SK-N-SH (cell line): ENCODE results near the gene PLEKHA8. TPM values are rescaled to one million over a fixed set of nuclear protein-coding genes. Genes with fewer than 3 reads are reported as not detected.
A peak's percentile ranks its signal among the peaks of the same experiment; 100 is the strongest.

Experiments
- CTCF ChIA-PET: fragments of 300-600, 350-600 bp; formaldehyde crosslinking; extraction: SDS; loops from one replicate; lab custom pipeline; 2021; lab: Yijun Ruan, JAX
- POLR2A ChIA-PET: fragments of 350-600 bp; sonication (Branson Sonifier 250); formaldehyde crosslinking; extraction: SDS; loops from one replicate; lab custom pipeline; 2020; ENCODE audit warnings: antibody characterized with exemption, inconsistent platforms; lab: Yijun Ruan, JAX
- DNase-seq: peaks from one replicate; pipeline ENCODE4 v3.0.0; 2012
- H2AFZ ChIP-seq: fragments of 200-600 bp; sonication (generic); 2 replicates; pipeline ENCODE4 v1.8.1; 2016; ENCODE audit warnings: antibody characterized with exemption, mild to moderate bottlenecking, low read depth
- H3F3A ChIP-seq: fragments of 200-600 bp; sonication (generic); replicated peaks from 2 replicates; pipeline ENCODE3; 2016; ENCODE audit warnings: antibody characterized with exemption, mild to moderate bottlenecking; ENCODE audit not compliant: insufficient read depth
- H3K27ac ChIP-seq, 2 experiments: fragments of 200-500 bp in 1 of 2; fragments of 200-600 bp in 1 of 2; sonication (Bioruptor generic) in 1 of 2; sonication (generic), shearing (Covaris generic) in 1 of 2; 2 replicates each; pipeline versions ENCODE4 v1.5.1 to v1.6.1; 2014 to 2016; ENCODE audit warnings: low read depth in 2 of 2, inconsistent platforms in 1 of 2, low read length in 1 of 2, mild to moderate bottlenecking in 1 of 2, mixed read lengths in 1 of 2
- H3K27me3 ChIP-seq: fragments of 200-600 bp; sonication (generic), shearing (Covaris generic); 2 replicates; pipeline ENCODE4 v1.6.1; 2016; ENCODE audit warnings: mixed run types; ENCODE audit not compliant: insufficient read depth
- H3K36me3 ChIP-seq, 2 experiments: fragments of 200-500 bp in 1 of 2; fragments of 200-600 bp in 1 of 2; sonication (Bioruptor generic) in 1 of 2; sonication (generic) in 1 of 2; replicated peaks in 1 of 2; 2 replicates each; pipeline versions ENCODE3 to v1.5.1; 2014 to 2016; ENCODE audit warnings: low read length in 1 of 2, mild to moderate bottlenecking in 1 of 2; ENCODE audit not compliant: insufficient read depth in 2 of 2, control insufficient read depth in 1 of 2
- H3K4me1 ChIP-seq, 2 experiments: fragments of 200-500 bp in 1 of 2; fragments of 200-600 bp in 1 of 2; sonication (Bioruptor generic) in 1 of 2; sonication (generic), shearing (Covaris generic) in 1 of 2; 2 replicates each; pipeline versions ENCODE4 v1.5.1 to v1.6.1; 2014 to 2016; ENCODE audit warnings: low read depth in 1 of 2, low read length in 1 of 2, mixed run types in 1 of 2; ENCODE audit not compliant: insufficient read depth in 2 of 2, control insufficient read depth in 1 of 2
- H3K4me2 ChIP-seq: fragments of 200-600 bp; sonication (generic), shearing (Covaris generic); 2 replicates; pipeline ENCODE4 v1.6.1; 2017; ENCODE audit warnings: mixed run types
- H3K4me3 ChIP-seq, 2 experiments: fragments of 200-500 bp in 1 of 2; fragments of 200-600 bp in 1 of 2; sonication (Bioruptor generic) in 1 of 2; sonication (generic), shearing (Covaris generic) in 1 of 2; 2 replicates each; pipeline versions ENCODE4 v1.5.1 to v1.8.1; 2014 to 2016; ENCODE audit warnings: low read depth in 2 of 2, inconsistent platforms in 1 of 2, low read length in 1 of 2, mild to moderate bottlenecking in 1 of 2, mixed read lengths in 1 of 2, moderate library complexity in 1 of 2
- H3K79me2 ChIP-seq: fragments of 200-600 bp; sonication (generic); 2 replicates; pipeline ENCODE4 v1.8.1; 2017; ENCODE audit warnings: mild to moderate bottlenecking; ENCODE audit not compliant: insufficient read depth
- H3K9ac ChIP-seq: fragments of 200-600 bp; sonication (generic); 2 replicates; pipeline ENCODE4 v1.6.1; 2017; ENCODE audit warnings: mixed run types
- H3K9me2 ChIP-seq: fragments of 200-600 bp; sonication (generic); 2 replicates; pipeline ENCODE4 v1.6.1; 2017; ENCODE audit warnings: mixed run types
- H3K9me3 ChIP-seq: fragments of 200-600 bp; sonication (generic); 2 replicates; pipeline ENCODE4 v1.6.1; 2017; ENCODE audit warnings: mixed run types, mild to moderate bottlenecking, moderate library complexity
- H4K20me1 ChIP-seq: fragments of 200-600 bp; sonication (generic); 2 replicates; pipeline ENCODE4 v1.6.1; 2017; ENCODE audit warnings: mild to moderate bottlenecking, mixed run types; ENCODE audit not compliant: insufficient read depth
- FOSL2 ChIP-seq: IDR thresholded peaks from 2 replicates; pipeline ENCODE4 v1.4.0; 2012; ENCODE audit warnings: low read depth, mild to moderate bottlenecking, moderate library complexity, borderline replicate concordance
- FOXM1 ChIP-seq: IDR thresholded peaks from 2 replicates; pipeline ENCODE4 v1.4.0; 2012; ENCODE audit warnings: low read depth, mild to moderate bottlenecking
- GABPA ChIP-seq: IDR thresholded peaks from 2 replicates; pipeline ENCODE4 v1.4.0; 2012; ENCODE audit warnings: low read depth, mild to moderate bottlenecking
- JUND ChIP-seq: IDR thresholded peaks from 2 replicates; pipeline ENCODE4 v1.4.0; 2012
- MAX ChIP-seq: IDR thresholded peaks from 2 replicates; pipeline ENCODE4 v1.4.0; 2012; ENCODE audit warnings: low read depth
- MXI1 ChIP-seq: IDR thresholded peaks from 2 replicates; pipeline ENCODE4 v1.6.1; 2012; ENCODE audit warnings: mild to moderate bottlenecking, low read depth, low read length, improper control_type of control experiment
- NRF1 ChIP-seq: IDR thresholded peaks from 2 replicates; pipeline ENCODE4 v1.6.1; 2012; ENCODE audit warnings: low read depth, mild to moderate bottlenecking, low read length
- PBX3 ChIP-seq: IDR thresholded peaks from 2 replicates; pipeline ENCODE4; 2012
- POLR2AphosphoS5 ChIP-seq: IDR thresholded peaks from 2 replicates; pipeline ENCODE4 v1.6.1; 2012; ENCODE audit warnings: low read depth, low read length
- TCF12 ChIP-seq: IDR thresholded peaks from 2 replicates; pipeline ENCODE4 v1.4.0; 2012
- TEAD4 ChIP-seq: IDR thresholded peaks from 2 replicates; pipeline ENCODE4 v1.4.0; 2012; ENCODE audit warnings: mild to moderate bottlenecking, borderline replicate concordance; ENCODE audit not compliant: insufficient read depth
- YY1 ChIP-seq: IDR thresholded peaks from 2 replicates; pipeline ENCODE4 v1.4.0; 2012; ENCODE audit warnings: low read depth, mild to moderate bottlenecking
- WGBS: methylation state at CpG from one replicate; pipeline ENCODE4 v1.1.6; 2017; ENCODE audit warnings: low lambda C conversion rate; 5-methylcytosine and 5-hydroxymethylcytosine counted together
- polyA plus RNA-seq, 3 experiments: library from polyadenylated mRNA; depleted of rRNA; stranded (reverse); fragments of >200 nt; gene quantifications; 2 replicates each; pipeline ENCODE4 v1.2.3, GENCODE V29; 2012
- TF ChIP-seq, protein P1 (sequence below): fragments of 200-600 bp; sonication (generic); IDR thresholded peaks from 2 replicates; pipeline ENCODE4 v1.6.1; 2017; ENCODE audit warnings: antibody characterized with exemption, mild to moderate bottlenecking, moderate library complexity

Gene PLEKHA8
- polyA plus RNA-seq, 1 of the 3 experiments (the other 2 are of a cell fraction) = 4.9 TPM

GRCh38 chr7:30066687-30067086 is 38.5 kb downstream of the PLEKHA8 start:
- no peak for DNase-seq
- H3K9ac ChIP-seq = no peak overlapping the region
- peaks cover 1% of the 10 kb centered on the region for H3F3A ChIP-seq
- peaks cover 25 to 85% of the 10 kb centered on the region in 2 experiments for H3K36me3 ChIP-seq
- H2AFZ ChIP-seq = no peak overlapping the region
- no peaks in the 10 kb centered on the region for H3K79me2 ChIP-seq
- ChIA-PET CTCF (interaction anchor here (1.0 to 8.9 kb wide), 4 partner anchors 8 to 319 kb away, joined by 3 to 85 read pairs (median 3); partner anchors contain the start of genes FKBP14 and PLEKHA8), POLR2A (no interaction called here)
- no peak overlapping the region for H3K27ac ChIP-seq
- no peaks in the 10 kb centered on the region for H4K20me1 ChIP-seq
- H3K9me2 ChIP-seq = no peaks in the 10 kb centered on the region
- no peak overlapping the region for H3K4me2 ChIP-seq
- H3K27me3 ChIP-seq = no peaks in the 10 kb centered on the region
- H3K4me1 ChIP-seq = peaks cover 0 to 2% of the 10 kb centered on the region in 2 experiments; a peak in 2 of 4 replicates
- no peak overlapping the region for H3K4me3 ChIP-seq
- H3K9me3 ChIP-seq = no peaks in the 10 kb centered on the region
- TF ChIP-seq TCF12 (peak; percentile 36; the same call in 1 of the 2 replicates), TEAD4 (no peak), JUND (peak; percentile 34; the same call in 1 of the 2 replicates), GABPA (no peak), PBX3 (peak; percentile 74; the same call in 1 of the 2 replicates), NRF1 (no peak), FOXM1 (no peak)
- TF ChIP-seq, protein P1, sequence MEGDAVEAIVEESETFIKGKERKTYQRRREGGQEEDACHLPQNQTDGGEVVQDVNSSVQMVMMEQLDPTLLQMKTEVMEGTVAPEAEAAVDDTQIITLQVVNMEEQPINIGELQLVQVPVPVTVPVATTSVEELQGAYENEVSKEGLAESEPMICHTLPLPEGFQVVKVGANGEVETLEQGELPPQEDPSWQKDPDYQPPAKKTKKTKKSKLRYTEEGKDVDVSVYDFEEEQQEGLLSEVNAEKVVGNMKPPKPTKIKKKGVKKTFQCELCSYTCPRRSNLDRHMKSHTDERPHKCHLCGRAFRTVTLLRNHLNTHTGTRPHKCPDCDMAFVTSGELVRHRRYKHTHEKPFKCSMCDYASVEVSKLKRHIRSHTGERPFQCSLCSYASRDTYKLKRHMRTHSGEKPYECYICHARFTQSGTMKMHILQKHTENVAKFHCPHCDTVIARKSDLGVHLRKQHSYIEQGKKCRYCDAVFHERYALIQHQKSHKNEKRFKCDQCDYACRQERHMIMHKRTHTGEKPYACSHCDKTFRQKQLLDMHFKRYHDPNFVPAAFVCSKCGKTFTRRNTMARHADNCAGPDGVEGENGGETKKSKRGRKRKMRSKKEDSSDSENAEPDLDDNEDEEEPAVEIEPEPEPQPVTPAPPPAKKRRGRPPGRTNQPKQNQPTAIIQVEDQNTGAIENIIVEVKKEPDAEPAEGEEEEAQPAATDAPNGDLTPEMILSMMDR = no peak
- 94% methylated on average over 1 of the region's 1 CpG for WGBS

GRCh38 chr7:30068117-30068516 is 39.9 kb downstream of the PLEKHA8 start:
- Histone ChIP-seq H3K36me3 (peaks cover 19 to 82% of the 10 kb centered on the region in 2 experiments), H3K9ac (no peak overlapping the region), H3K9me2 (no peaks in the 10 kb centered on the region), H3K4me2 (no peak overlapping the region), H3F3A (no peaks in the 10 kb centered on the region), H3K4me1 (peaks cover 0 to 2% of the 10 kb centered on the region in 2 experiments; a peak in 2 of 4 replicates), H3K27me3 (no peaks in the 10 kb centered on the region), H3K27ac (peak overlapping the region in 1 of 2 experiments; percentile 16; a peak in 1 of 4 replicates), H3K9me3 (no peaks in the 10 kb centered on the region), H2AFZ (no peak overlapping the region), H4K20me1 (no peaks in the 10 kb centered on the region), H3K4me3 (no peak overlapping the region), H3K79me2 (no peaks in the 10 kb centered on the region)
- TF ChIP-seq YY1 (no peak), FOSL2 (0 out of 2 replicates have a peak, but pooled peaks have one; percentile 18), MXI1 (no peak), POLR2AphosphoS5 (no peak), NRF1 (no peak), JUND (peak; percentile 27; the same call in 1 of the 2 replicates), MAX (no peak), TCF12 (no peak)
- DNase-seq = no peak
- POLR2A ChIA-PET = no interaction called here
- CTCF ChIA-PET = interaction anchor here (1.2 to 1.5 kb wide), 2 partner anchors 10 to 17 kb away, joined by 3 to 4 read pairs; no protein-coding TSS in a partner anchor
